OCI-LY7 (cell line): ENCODE results near the gene CCR7. TPM values are rescaled to one million over a fixed set of nuclear protein-coding genes. Genes with fewer than 3 reads are reported as not detected.

Source experiments
- BruUV-seq: library from RNA; stranded (reverse); fragments of 400-500 nt; replicated peaks from 2 replicates; lab custom pipeline; 2021; lab: Mats Ljungman, UMichigan
- CTCF ChIA-PET: fragments of 300-600 bp; sonication (Branson Sonifier 250); formaldehyde crosslinking; loops from one replicate; lab custom pipeline; 2022; ENCODE audit warnings: antibody characterized with exemption; ENCODE audit not compliant: unreplicated experiment; lab: Charles Lee
- POLR2A ChIA-PET: fragments of 300-600 bp; sonication (Branson Sonifier 250); formaldehyde crosslinking; loops from one replicate; lab custom pipeline; 2022; ENCODE audit warnings: antibody characterized with exemption; lab: Charles Lee
- DNase-seq: peaks from one replicate; pipeline ENCODE4 v3.0.0-alpha.2; 2015; ENCODE audit warnings: low spot score
- H2AFZ ChIP-seq: fragments of 200-600 bp; sonication (generic), shearing (Covaris generic); 2 replicates; pipeline ENCODE4 v1.6.1; 2014; ENCODE audit warnings: mild to moderate bottlenecking, antibody characterized with exemption, low read length, moderate library complexity
- H3K27ac ChIP-seq: fragments of 200-600 bp; sonication (generic); 2 replicates; pipeline ENCODE4 v1.5.1; 2014; ENCODE audit warnings: mixed run types, low read depth, mild to moderate bottlenecking, moderate library complexity, low read length, inconsistent platforms; ENCODE audit not compliant: poor library complexity, severe bottlenecking
- H3K36me3 ChIP-seq: fragments of 200-600 bp; sonication (generic); 2 replicates; pipeline ENCODE4 v1.6.1; 2014; ENCODE audit warnings: mild to moderate bottlenecking, antibody characterized with exemption, low read length, moderate library complexity, mixed read lengths; ENCODE audit not compliant: insufficient read depth
- H3K4me1 ChIP-seq: fragments of 200-600 bp; sonication (generic); 2 replicates; pipeline ENCODE4 v1.5.1; 2014; ENCODE audit warnings: mild to moderate bottlenecking, low read length; ENCODE audit not compliant: insufficient read depth, poor library complexity, severe bottlenecking
- H3K4me2 ChIP-seq: fragments of 200-600 bp; sonication (generic); 2 replicates; pipeline ENCODE4 v1.6.1; 2014; ENCODE audit warnings: mild to moderate bottlenecking, low read length
- H3K4me3 ChIP-seq: fragments of 200-600 bp; sonication (generic); 2 replicates; pipeline ENCODE4 v1.5.1; 2014; ENCODE audit warnings: mild to moderate bottlenecking, low read depth, low read length; ENCODE audit not compliant: poor library complexity, severe bottlenecking
- H3K79me2 ChIP-seq: fragments of 200-600 bp; sonication (generic); 2 replicates; pipeline ENCODE4 v1.6.1; 2016; ENCODE audit warnings: low read depth, mild to moderate bottlenecking, low read length, moderate library complexity, mixed read lengths; ENCODE audit not compliant: insufficient read depth
- H3K9me2 ChIP-seq: fragments of 200-600 bp; sonication (generic); 2 replicates; pipeline ENCODE4 v1.6.1; 2016; ENCODE audit warnings: mild to moderate bottlenecking, low read length, mixed read lengths; ENCODE audit not compliant: insufficient read depth
- H3K9me3 ChIP-seq: fragments of 200-600 bp; sonication (generic); 2 replicates; pipeline ENCODE4 v1.6.1; 2014; ENCODE audit warnings: mild to moderate bottlenecking, mixed run types, low read length, mixed read lengths
- H4K20me1 ChIP-seq: fragments of 200-600 bp; sonication (generic); 2 replicates; pipeline ENCODE4 v1.6.1; 2014; ENCODE audit warnings: mild to moderate bottlenecking, antibody characterized with exemption, low read length, moderate library complexity, mixed read lengths; ENCODE audit not compliant: insufficient read depth
- CTCF ChIP-seq: fragments of 200-600 bp; sonication (generic); conservative IDR thresholded peaks from 2 replicates; pipeline ENCODE4 v1.5.1; 2014; ENCODE audit warnings: mild to moderate bottlenecking, antibody characterized with exemption, low read length, moderate library complexity, mixed read lengths
- EZH2phosphoT487 ChIP-seq: fragments of 200-600 bp; sonication (generic); IDR thresholded peaks from 2 replicates; pipeline ENCODE4 v1.6.1; 2018; ENCODE audit warnings: low read depth, borderline replicate concordance, mild to moderate bottlenecking, mixed run types, antibody characterized with exemption, low read length, moderate library complexity, mixed read lengths
- intact Hi-C: fragments of 100-400 bp; cut with micrococcal nuclease; formaldehyde crosslinking; loops from one replicate; pipeline ENCODE4 v1.10.0; 2022; ENCODE audit not compliant: unreplicated experiment
- total RNA-seq, 2 experiments: library from RNA; depleted of rRNA in 1 of 2; stranded (reverse); fragments of >200 nt in 1 of 2; shearing (Covaris generic) in 1 of 2; gene quantifications; 2 replicates each; pipeline ENCODE4 v1.2.3, GENCODE V29; 2014 to 2022

Gene CCR7
- total RNA-seq, 2 experiments from 2014 or later = 0.48 to 2.3 TPM

GRCh38 chr17:40559564-40559916 lies 5.7 kb downstream of the CCR7 start:
- H3K79me2 ChIP-seq = no peaks in the 10 kb centered on the region
- H4K20me1 ChIP-seq = no peaks in the 10 kb centered on the region
- peaks cover 42% of the 10 kb centered on the region for H3K4me1 ChIP-seq
- BruUV-seq = no TSS peak
- TF ChIP-seq CTCF = no peak
- peak overlapping the region; percentile 83 for H3K4me2 ChIP-seq
- no peak for DNase-seq
- H3K4me3 ChIP-seq = no peak overlapping the region
- peak overlapping the region; percentile 20 for H3K27ac ChIP-seq
- no peaks in the 10 kb centered on the region for H3K9me3 ChIP-seq
- peak overlapping the region; percentile 92; the same call in 1 of the 2 replicates for H2AFZ ChIP-seq
- no peaks in the 10 kb centered on the region for H3K36me3 ChIP-seq
- POLR2A ChIA-PET = interaction anchor here (1.4 kb wide), 1 partner anchor 11 kb away, joined by 4 read pairs; no protein-coding TSS in a partner anchor
- H3K9me2 ChIP-seq = no peaks in the 10 kb centered on the region
- intact Hi-C loops = no loop called here
- CTCF ChIA-PET = interaction anchor here (0.5 to 2.0 kb wide), 7 partner anchors 8 to 189 kb away, joined by 3 to 15 read pairs (median 3); no protein-coding TSS in a partner anchor

GRCh38 chr17:40558890-40559563 lies 6.2 kb downstream of the CCR7 start:
- BruUV-seq = no TSS peak
- intact Hi-C loops = no loop called here
- DNase-seq = no peak
- Histone ChIP-seq H3K4me2 (no peak overlapping the region), H3K27ac (no peak overlapping the region), H3K4me1 (peaks cover 42% of the 10 kb centered on the region), H3K79me2 (no peaks in the 10 kb centered on the region), H3K9me3 (no peaks in the 10 kb centered on the region), H4K20me1 (no peaks in the 10 kb centered on the region), H2AFZ (no peak overlapping the region), H3K9me2 (no peaks in the 10 kb centered on the region), H3K4me3 (no peak overlapping the region), H3K36me3 (no peaks in the 10 kb centered on the region)
- no peak for TF ChIP-seq EZH2phosphoT487
- TF ChIP-seq CTCF = no peak
- CTCF ChIA-PET = interaction anchor here (1.8 to 2.0 kb wide), 2 partner anchors 12 to 27 kb away, joined by 10 to 15 read pairs; no protein-coding TSS in a partner anchor
- POLR2A ChIA-PET = interaction anchor here (0.8 to 0.9 kb wide), 2 partner anchors 11 to 141 kb away, joined by 3 read pairs; no protein-coding TSS in a partner anchor

- POLR2A ChIA-PET = interaction anchor here (0.8 to 0.9 kb wide), 2 partner anchors 10 to 140 kb away, joined by 3 read pairs; no protein-coding TSS in a partner anchor
Observed at GRCh38 chr17:40558300-40558889, 6.9 kb downstream of the CCR7 start.

More at GRCh38 chr17:40558300-40558889, 6.9 kb downstream of the CCR7 start:
- CTCF ChIA-PET = no interaction called here
- intact Hi-C loops = no loop called here
- Histone ChIP-seq H3K9me3 (no peaks in the 10 kb centered on the region), H3K79me2 (no peaks in the 10 kb centered on the region), H3K4me1 (peaks cover 44% of the 10 kb centered on the region), H3K27ac (no peak overlapping the region), H3K4me3 (no peak overlapping the region), H4K20me1 (no peaks in the 10 kb centered on the region), H3K9me2 (no peaks in the 10 kb centered on the region), H3K36me3 (no peaks in the 10 kb centered on the region), H3K4me2 (no peak overlapping the region), H2AFZ (no peak overlapping the region)
- no TSS peak for BruUV-seq
- no peak for DNase-seq
- no peak for TF ChIP-seq CTCF
- no peak for TF ChIP-seq EZH2phosphoT487
